Nucleus accumbens (tissue), 56 donors: Measurements from ENCODE around the gene CT45A1.
"Not testable (repeated sequence)": the region's sequence is repeated elsewhere in the genome, so short reads cannot be mapped to it uniquely, and the experiment has no call there.

ENCODE experiments used
- DNase-seq, 56 donors: peaks; one replicate each; lab custom pipeline; 2025; lab: John Stamatoyannopoulos, UW

The CT45A1 gene, protein sequence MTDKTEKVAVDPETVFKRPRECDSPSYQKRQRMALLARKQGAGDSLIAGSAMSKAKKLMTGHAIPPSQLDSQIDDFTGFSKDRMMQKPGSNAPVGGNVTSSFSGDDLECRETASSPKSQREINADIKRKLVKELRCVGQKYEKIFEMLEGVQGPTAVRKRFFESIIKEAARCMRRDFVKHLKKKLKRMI

DNA sequence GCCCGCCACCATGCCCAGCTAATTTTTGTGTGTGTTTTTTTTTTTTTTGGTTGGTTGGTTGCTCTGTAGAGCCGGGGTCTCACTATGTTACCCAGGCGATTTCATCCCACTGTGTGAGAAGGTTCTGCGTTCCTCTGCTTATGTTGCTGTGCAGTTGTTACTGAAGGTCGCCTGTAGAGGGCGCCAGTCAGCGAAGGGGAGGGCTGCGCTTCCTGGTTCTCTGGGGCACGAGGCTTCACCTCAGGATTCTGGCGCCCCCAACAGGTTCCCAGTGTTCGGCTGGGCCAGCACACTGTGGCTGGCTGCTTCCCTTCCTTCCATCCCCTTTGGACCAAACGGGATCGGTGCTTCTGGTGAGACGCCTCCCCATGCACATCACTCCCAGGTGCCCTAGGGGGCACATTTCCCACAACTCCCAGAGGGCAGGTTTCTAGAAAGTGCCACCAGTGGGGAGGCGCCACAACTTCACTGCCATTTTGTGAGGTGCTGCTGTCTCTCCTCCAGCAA is at the start of gene CT45A1:
Gene CT45A1 (plus strand): TSS at position 457 of the 507 bp plus-strand sequence. CDS start 5,302 bp downstream, outside the sequence.
- not testable (repeated sequence) for DNase-seq

DNA sequence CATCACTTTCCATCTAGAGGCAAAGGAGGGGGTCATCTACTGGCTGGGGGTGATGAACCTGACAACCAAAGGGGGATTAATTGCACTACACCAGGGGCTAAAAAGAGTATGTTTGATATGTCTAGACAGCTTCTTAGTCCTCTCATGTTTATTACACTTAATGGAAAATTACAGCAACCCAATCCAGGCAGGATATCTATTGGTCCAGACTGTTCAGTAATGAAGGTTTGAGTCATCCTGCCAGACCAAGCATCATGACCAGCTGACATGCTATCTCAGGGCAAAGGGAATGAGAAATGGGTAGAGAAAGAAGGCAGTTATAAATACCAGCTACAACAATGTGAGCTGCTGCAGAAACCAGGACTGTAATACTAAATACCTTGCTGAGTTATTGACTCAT is 40.5 kb upstream of the CT45A1 start:
- DNase-seq: not testable (repeated sequence)

DNA sequence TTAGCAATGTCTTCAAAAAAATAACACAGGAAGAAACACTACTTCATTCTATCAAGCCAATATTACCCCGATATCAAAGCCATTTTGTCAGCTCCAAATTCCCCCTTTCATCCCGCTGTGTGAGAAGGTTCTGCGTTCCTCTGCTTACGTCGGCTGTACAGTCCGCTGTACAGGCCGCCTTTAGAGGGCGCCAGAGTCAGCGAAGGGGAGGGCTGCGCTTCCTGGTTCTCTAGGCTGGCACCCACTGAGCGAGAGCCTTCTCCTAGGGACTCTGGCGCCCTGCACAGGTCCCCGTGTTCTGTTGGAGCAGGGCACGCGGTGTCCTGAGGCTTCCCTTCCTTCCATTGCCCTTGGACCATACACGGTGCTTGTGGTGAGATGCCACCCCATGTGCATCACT is 25.3 kb upstream of the CT45A1 start:
- no peak for DNase-seq

DNA sequence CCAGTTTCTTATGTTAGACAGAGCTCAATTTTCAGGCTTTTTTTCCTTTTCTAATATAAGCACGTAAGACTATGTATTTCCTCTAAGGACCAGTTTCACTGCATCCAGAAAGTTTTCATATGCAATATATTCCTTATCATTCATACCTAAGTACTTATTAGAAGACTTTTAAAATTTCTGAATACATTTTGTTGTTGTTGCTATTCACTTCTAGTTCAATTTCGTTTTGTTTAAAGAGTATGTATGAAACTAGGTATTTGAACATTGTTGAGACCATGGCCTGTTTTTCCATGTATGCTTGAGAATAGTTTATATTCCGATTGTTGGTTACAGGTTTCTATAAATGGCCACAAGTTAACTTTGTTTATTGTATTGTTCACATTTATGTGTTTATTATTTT is 18.0 kb upstream of the CT45A1 start:
- no peak for DNase-seq

DNA sequence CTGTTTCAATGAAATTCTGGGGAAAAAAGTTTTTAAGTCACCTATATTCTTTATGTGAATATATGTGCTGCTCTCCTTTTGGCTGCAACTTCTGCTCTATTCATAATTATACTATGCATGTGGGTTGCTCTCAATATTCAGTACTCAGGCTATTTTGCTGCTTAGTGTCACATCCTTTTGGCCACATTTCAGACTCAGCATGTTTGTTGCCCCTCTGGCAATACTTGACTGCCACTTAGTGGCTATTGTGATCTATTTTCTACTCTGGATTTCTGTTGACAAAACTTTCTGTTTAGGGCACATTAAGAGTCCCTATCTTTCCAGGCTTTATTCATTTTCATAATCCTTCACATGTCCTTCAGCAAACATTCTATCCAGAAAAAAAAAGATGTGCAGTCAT is 15.8 kb upstream of the CT45A1 start:
- DNase-seq: no peak

DNA sequence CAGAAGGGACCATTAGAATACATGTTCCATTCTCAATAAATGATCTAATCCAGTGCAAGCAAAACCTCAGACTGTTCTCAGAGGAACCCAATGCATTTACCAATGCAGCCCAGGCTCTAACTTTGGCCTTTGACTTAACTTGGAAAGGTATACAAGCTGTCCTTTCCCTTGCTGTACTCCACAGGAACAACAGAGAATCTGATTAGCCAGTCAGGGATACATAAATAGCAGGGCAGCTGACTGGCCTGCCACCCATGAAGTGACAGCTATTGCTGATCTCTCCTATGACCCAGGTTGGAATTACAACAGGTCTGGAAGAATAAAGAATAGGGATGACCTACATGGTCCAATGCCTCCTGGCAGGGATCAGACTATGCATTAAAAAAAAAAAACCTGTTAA is 14.5 kb upstream of the CT45A1 start:
- DNase-seq: no peak

DNA sequence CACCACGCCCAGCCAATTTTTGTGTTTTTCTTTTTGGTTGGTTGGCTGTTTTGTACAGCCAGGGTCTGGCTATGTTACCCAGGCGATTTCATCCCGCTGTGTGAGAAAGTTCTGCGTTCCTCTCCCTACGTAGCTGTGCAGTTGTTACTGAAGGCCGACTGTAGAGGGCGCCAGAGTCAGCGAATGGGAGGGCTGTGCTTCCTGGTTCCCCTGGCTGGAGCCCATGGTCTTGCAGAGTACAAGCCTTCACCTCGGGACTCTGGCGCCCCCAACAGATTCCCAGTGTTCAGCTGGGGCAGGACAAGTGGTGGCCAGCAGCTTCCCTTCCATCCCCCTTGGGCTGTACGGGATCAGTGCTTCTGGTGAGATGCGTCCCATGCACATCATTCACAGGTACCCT is 5.6 kb upstream of the CT45A1 start:
- DNase-seq: peak in 1 of 56 donors; percentile 1

DNA sequence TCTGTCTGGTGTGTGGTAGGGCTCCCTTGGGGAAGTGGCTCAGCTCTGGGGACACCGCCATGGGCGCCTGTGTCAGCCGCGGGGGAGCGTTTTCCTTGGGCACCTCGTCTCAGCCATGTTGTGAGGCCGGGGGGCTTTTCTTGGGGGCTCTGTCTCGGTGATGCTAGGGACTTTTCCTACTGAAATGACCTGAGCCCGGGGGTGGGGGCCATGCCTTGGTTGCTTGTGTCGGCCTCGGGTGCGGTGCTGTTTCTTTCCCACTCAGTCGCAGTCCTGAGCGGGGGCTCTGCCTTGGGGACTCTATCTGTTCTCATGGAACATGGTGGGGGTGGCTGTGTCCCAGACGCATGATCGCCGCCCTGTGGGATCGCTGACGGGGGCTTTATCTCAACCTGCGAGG is 356 bp downstream of the CT45A1 start:
- no peak for DNase-seq

DNA sequence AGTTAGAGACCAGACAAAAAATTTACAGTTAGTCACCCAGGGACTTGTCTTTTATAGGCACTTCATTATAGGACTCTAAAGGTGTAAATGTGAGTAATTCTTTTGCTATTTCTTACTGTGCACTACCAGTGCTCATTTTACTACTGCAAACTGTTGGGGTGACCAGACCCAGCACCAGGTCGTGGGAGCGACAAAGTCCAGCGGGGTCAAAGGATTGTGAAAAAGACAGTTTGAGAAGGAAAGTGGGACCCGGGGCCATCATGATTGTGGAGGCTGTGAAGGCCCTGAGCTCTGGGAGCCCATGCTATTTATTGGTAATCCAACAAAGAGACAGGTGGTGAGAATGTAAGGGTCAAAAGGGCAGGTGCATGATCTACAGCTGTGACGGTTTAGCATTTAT is 21.2 kb downstream of the CT45A1 start:
- DNase-seq: not testable (repeated sequence)

DNA sequence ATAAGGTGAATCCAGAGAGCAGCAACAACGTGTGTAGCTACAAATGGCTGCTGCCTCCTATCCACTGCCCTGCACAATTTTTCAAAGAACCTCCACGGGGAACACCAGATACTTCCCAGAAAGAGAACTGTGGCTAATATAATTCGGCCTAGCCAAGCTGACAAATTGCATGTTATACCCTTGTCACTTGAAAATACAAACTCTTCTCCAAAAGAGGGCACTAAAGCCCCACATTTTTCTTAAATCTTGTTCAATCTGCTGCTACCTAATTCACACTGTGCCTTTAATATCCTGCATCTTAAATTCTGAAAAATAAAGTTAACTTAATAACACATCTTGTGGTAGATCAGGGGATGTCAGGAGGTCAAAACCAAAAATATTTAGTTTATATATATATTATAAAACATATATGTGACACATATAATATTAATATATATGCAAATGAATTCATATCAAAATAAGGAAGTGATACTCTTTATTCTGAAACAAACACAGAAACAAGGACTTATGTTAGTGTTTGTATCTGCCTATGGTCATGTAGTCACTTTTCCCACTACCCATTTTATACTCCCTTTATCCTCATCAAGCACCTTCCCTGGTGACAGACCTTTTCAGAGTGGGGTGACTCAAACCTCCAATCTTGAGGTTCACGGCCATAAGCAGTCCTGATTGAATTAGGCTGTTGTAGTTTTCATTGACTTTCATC is 24.1 kb downstream of the CT45A1 start:
- no peak for DNase-seq

DNA sequence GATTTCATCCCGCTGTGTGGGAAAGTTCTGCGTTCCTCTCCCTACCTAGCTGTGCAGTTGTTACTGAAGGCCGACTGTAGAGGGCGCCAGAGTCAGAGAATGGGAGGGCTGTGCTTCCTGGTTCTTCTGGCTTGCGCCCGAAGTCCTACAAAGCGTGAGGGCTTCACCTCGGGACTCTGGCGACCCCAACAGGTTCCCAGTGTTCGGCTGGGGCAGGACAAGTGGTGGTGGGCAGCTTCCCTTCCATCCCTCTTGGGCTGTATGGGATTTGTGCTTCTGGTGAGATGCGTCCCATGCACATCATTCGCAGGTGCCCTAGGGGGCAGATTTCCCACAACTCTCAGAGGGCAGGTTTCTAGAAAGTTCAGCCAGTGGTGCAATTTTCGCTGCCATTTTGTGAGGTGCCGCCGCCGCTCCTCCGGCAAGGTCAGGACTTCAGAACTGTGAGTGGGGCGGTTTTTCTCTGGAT is 27.3 kb downstream of the CT45A1 start:
- no peak for DNase-seq

DNA sequence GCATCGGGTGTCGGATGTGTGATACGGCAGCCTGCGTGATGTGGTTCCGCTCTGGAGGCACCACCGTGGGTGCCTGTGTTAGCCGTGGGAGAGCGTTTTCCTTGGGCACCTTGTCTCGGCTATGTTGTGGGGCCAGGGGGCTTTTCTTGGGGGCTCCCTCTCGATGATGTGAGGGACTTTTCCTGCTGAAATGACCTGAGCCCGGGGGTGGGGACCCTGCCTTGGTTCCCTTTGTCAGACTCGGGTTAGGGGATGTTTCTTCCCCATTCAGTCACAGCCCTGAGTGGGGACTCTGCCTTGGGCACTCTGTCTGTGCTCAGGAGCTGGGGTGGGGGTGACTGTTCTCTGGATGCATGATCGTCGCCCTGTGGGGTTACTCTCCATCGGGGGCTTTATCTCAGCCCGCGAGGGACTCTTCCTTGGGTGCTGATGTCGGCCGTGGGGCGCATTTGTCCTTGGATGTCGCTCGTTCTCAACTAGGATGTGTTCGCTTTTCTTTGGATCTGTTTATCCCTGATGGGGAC is 27.8 kb downstream of the CT45A1 start:
- DNase-seq: no peak

DNA sequence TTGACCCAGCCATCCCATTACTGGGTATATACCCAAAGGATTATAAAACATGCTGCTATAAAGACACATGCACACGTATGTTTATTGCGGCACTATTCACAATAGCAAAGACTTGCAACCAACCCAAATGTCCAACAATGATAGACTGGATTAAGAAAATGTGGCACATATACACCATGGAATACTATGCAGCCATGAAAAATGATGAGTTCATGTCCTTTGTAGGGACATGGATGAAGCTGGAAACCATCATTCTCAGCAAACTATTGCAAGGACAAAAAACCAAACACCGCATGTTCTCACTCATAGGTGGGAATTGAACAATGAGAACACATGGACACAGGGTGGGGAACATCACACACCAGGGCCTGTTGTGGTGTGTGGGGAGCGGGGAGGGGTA is 31.3 kb downstream of the CT45A1 start:
- DNase-seq: not testable (repeated sequence)

DNA sequence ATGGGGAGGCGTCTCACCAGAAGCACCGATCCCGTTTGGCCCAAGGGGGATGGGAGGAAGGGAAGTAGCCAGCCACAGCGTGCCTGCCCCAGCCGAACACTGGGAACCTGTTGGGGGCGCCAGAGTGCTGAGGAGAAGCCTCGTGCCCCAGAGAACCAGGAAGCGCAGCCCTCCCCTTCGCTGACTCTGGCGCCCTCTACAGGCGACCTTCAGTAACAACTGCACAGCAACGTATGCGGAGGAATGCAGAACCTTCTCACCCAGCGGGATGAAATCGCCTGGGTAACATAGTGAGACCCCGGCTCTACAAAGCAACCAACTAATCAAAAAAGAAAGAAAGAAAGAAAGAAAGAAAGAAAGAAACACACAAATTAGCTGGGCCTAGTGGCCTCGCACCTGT is 54.7 kb downstream of the CT45A1 start, which contains the start of gene CT45A3:
Gene CT45A3 (minus strand): TSS at position 101 of the 400 bp plus-strand sequence. CDS start 3,747 bp downstream, outside the sequence.
- DNase-seq: not testable (repeated sequence)
